ACC112 (cell line): ENCODE data around the gene PCGF1.
A peak's percentile ranks its signal among the peaks of the same experiment; 100 is the strongest.

ENCODE experiments used
- H2AFZ ChIP-seq: fragments of 200-600 bp; sonication (generic); one replicate; pipeline ENCODE4 v1.6.0; 2017; ENCODE audit warnings: antibody characterized with exemption, low read length; ENCODE audit not compliant: unreplicated experiment
- H3K27ac ChIP-seq: fragments of 200-600 bp; sonication (generic); 2 replicates; pipeline ENCODE4 v1.5.1; 2014; ENCODE audit warnings: low read depth, mild to moderate bottlenecking, antibody characterized with exemption, low read length, moderate library complexity
- H3K27me3 ChIP-seq: fragments of 200-600 bp; sonication (generic); 2 replicates; pipeline ENCODE4 v1.6.1; 2014; ENCODE audit warnings: mild to moderate bottlenecking, antibody characterized with exemption, low read length, moderate library complexity, mixed read lengths; ENCODE audit not compliant: insufficient read depth
- H3K36me3 ChIP-seq: fragments of 200-600 bp; sonication (generic); 2 replicates; pipeline ENCODE4 v1.6.1; 2016; ENCODE audit warnings: mild to moderate bottlenecking, antibody characterized with exemption, low read length, moderate library complexity, mixed read lengths; ENCODE audit not compliant: insufficient read depth
- H3K4me1 ChIP-seq: fragments of 200-600 bp; sonication (generic); one replicate; pipeline ENCODE4 v1.6.1; 2016; ENCODE audit warnings: low read length, mixed read lengths; ENCODE audit not compliant: insufficient read depth, unreplicated experiment, control insufficient read depth
- H3K4me3 ChIP-seq: fragments of 200-600 bp; sonication (generic); 2 replicates; pipeline ENCODE4 v1.5.1; 2014; ENCODE audit warnings: mild to moderate bottlenecking, low read depth, low read length
- H3K79me2 ChIP-seq: fragments of 200-600 bp; sonication (generic); one replicate; pipeline ENCODE4 v1.6.0; 2016; ENCODE audit warnings: low read length; ENCODE audit not compliant: control insufficient read depth, unreplicated experiment, insufficient read depth

Gene PCGF1

DNA sequence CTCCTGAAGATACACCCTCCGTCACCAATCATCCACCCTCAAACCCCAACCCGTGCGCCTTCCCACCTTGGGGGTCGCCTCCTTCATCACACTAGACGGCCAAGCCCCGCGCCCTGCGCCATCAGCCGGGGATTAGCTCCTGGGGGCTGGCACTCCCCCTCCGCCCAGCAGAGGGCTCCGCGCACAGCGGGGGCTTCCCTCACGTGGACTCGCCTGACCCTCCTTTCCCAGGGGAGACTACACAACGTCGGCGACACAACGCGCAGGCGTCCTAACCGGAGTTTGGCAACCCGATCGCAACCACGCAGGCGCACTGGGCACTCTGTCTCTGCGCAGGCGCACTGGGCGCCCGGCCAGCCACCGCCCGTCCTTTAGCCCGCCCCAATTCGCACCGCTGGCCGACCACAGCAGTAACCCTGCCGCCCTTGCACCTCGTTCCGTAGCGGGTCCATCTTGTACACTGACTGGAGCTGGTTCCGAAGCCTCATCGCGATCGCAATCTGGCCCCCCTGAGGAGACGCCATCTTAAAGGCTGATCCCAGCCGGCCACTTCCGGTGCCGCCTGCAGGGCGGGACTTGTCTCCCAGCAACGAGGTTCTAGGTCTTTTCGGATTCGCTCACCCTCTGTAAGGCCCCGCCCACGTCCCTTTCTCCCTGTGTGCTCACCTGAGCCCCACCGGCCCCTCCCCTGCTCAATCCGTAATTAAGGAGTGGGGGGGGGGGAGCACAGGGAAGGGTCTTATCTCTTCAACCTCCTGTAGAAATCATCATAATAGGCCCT lies at the start of gene PCGF1:
Gene PCGF1 (minus strand): TSS at position 551 of the 781 bp plus-strand sequence. CDS start 27 bp downstream, at position 524.
- H3K4me3 ChIP-seq, result peak within 1 kb of the TSS; percentile 84
- peaks cover 34% of the 10 kb centered on the region for H3K4me1 ChIP-seq
- peaks cover 8% of the 10 kb centered on the region for H3K27me3 ChIP-seq
- H2AFZ ChIP-seq, result peak within 1 kb of the TSS; percentile 84
- peak within 1 kb of the TSS; percentile 97 for H3K27ac ChIP-seq
- no peaks in the 10 kb centered on the region for H3K36me3 ChIP-seq
- H3K79me2 ChIP-seq, result peaks cover 30% of the 10 kb centered on the region

- peaks cover 39% of the 10 kb centered on the region for H3K4me1 ChIP-seq
- no peaks in the 10 kb centered on the region for H3K27me3 ChIP-seq
- 0 out of 2 replicates have a peak overlapping the region, but pooled peaks have one; percentile 13 for H3K4me3 ChIP-seq
- no peak overlapping the region for H2AFZ ChIP-seq
- peaks cover 46% of the 10 kb centered on the region for H3K79me2 ChIP-seq
- H3K27ac ChIP-seq, result no peak overlapping the region
- H3K36me3 ChIP-seq, result peaks cover 4% of the 10 kb centered on the region; the same call in 1 of the 2 replicates
Measured at GRCh38 chr2:74556831-74557370, 49.4 kb upstream of the PCGF1 start.

DNA sequence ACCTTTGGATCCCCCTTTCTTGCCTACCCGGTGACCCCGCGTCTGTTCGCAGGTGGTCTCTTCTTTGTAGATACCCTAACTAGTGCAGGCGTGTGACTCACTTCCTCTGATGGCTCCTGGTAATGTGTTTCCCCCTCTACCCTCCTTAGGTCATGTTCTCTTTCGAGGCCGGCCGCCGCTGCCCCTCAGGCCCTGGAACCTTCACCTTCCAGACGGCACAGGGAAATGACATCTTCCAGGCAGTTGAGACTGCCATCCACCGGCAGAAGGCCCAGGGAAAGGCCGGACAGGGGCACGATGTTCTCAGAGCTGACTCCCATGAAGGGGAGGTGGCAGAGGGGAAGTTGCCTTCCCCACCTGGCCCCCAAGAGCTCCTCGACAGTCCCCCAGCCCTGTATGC lies 48.7 kb upstream of the PCGF1 start:
- Histone ChIP-seq H3K27me3 (no peaks in the 10 kb centered on the region), H3K4me1 (peaks cover 46% of the 10 kb centered on the region), H3K36me3 (peaks cover 7% of the 10 kb centered on the region; the same call in 1 of the 2 replicates), H3K4me3 (peak overlapping the region; percentile 97), H2AFZ (no peak overlapping the region), H3K27ac (no peak overlapping the region), H3K79me2 (peaks cover 53% of the 10 kb centered on the region)

- Histone ChIP-seq H3K4me3 (peak overlapping the region; percentile 97), H3K27ac (peak overlapping the region; percentile 89; the same call in 1 of the 2 replicates), H2AFZ (no peak overlapping the region), H3K4me1 (peaks cover 49% of the 10 kb centered on the region), H3K36me3 (peaks cover 7% of the 10 kb centered on the region; the same call in 1 of the 2 replicates), H3K27me3 (no peaks in the 10 kb centered on the region), H3K79me2 (peaks cover 58% of the 10 kb centered on the region)
Measured at GRCh38 chr2:74555610-74556103, 48.2 kb upstream of the PCGF1 start.

DNA sequence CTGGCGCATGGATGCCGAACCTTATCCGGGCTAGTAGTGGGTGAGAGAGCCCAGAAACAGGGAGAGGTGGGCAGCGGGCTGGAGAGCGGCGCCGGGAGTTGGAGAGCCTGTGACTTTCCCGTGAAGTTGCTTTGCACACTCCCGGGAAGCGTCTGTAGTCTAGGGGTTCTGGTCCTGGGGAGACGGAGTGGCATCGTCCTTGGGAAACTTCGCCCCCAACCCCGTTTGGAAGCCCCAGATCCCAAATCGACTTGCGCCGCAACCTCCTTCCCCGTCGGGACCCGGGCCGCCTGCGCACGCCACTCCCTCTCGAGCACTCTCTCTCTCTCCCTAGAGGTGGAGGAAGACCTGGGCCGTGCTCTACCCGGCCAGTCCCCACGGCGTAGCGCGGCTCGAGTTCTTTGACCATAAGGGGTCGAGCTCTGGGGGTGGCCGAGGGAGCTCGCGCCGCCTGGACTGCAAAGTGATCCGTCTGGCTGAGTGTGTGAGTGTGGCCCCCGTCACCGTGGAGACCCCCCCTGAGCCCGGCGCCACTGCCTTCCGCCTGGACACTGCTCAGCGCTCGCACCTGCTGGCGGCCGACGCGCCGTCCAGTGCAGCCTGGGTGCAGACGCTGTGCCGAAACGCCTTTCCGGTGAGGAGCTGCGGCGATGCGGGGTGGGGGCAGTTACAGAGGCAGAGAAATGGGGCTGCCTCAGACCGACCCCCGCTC lies 47.5 kb upstream of the PCGF1 start:
- H3K27me3 ChIP-seq, result no peaks in the 10 kb centered on the region
- peaks cover 65% of the 10 kb centered on the region for H3K79me2 ChIP-seq
- peaks cover 9% of the 10 kb centered on the region; the same call in 1 of the 2 replicates for H3K36me3 ChIP-seq
- peak overlapping the region; percentile 49 for H2AFZ ChIP-seq
- H3K4me3 ChIP-seq, result peak overlapping the region; percentile 97
- H3K27ac ChIP-seq, result peak overlapping the region; percentile 89
- H3K4me1 ChIP-seq, result peaks cover 51% of the 10 kb centered on the region

DNA sequence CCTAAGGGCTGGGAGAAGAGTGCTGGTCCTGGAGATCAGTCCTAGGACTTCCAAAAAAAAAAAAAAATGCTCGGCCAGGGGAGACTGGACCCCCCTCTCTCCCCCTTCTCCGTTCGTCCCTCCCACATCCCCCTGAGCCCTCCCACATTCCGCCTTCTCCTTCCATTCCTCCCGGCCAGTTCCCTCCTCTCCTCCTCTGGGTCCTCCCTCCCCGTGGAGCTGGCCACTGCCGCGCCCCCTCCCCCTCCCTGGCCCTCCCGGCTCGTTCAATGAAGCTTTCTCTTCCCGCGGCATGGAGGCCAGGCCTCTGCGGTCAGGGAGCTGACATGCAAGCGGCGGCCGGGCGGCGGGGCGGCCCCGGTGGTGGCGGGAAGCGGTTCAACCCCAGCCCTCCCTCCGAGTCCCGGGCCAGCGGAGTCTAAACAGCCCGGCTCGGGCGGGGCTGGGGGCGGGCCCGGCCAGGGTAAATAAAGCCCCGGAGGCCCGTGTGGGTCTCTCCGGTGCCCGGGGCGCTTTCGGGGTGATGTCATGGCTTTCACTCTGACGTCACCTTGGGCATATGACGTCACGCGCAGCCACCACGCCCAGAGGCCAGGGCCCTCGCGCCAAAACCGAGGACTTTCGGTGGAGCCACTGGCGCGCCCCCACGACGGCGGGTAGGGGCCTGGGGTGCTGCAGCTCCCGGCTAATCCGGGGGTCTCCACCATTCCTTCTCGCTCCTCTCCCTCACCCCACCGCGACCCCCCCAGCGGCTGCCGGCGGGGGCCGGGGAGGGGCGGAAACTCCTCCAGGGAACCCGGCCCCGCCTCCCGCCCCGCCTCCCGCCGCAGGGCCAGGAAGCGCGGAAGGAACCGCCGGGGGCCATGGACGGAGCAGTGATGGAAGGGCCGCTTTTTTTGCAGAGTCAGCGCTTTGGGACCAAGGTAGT lies 46.7 kb upstream of the PCGF1 start, which contains the start of the genes DOK1 and LOXL3:
Gene DOK1 (plus strand): TSS at position 829 of the 928 bp plus-strand sequence. CDS start 35 bp downstream, at position 864.
Gene LOXL3 (minus strand): TSS at position 51 of the 928 bp plus-strand sequence. CDS start 1,308 bp downstream, outside the sequence.
- H3K27ac ChIP-seq, result peak within 1 kb of the TSS; percentile 89

GRCh38 chr2:74552914-74553811 lies 45.7 kb upstream of the PCGF1 start:
- H3K4me1 ChIP-seq, result peaks cover 56% of the 10 kb centered on the region
- peak overlapping the region; percentile 53 for H2AFZ ChIP-seq
- H3K4me3 ChIP-seq, result peak overlapping the region; percentile 97
- H3K27me3 ChIP-seq, result no peaks in the 10 kb centered on the region
- peak overlapping the region; percentile 89 for H3K27ac ChIP-seq
- H3K36me3 ChIP-seq, result peaks cover 16% of the 10 kb centered on the region; the same call in 1 of the 2 replicates
- H3K79me2 ChIP-seq, result peaks cover 79% of the 10 kb centered on the region

More for the DNA sequence above, 46.7 kb upstream of the PCGF1 start, which contains the start of the genes DOK1 and LOXL3:
- Histone ChIP-seq H3K4me1 (peaks cover 56% of the 10 kb centered on the region), H2AFZ (peak within 1 kb of the TSS; percentile 63), H3K4me3 (peak within 1 kb of the TSS; percentile 97), H3K27me3 (no peaks in the 10 kb centered on the region), H3K79me2 (peaks cover 73% of the 10 kb centered on the region), H3K36me3 (peaks cover 15% of the 10 kb centered on the region; the same call in 1 of the 2 replicates)

DNA sequence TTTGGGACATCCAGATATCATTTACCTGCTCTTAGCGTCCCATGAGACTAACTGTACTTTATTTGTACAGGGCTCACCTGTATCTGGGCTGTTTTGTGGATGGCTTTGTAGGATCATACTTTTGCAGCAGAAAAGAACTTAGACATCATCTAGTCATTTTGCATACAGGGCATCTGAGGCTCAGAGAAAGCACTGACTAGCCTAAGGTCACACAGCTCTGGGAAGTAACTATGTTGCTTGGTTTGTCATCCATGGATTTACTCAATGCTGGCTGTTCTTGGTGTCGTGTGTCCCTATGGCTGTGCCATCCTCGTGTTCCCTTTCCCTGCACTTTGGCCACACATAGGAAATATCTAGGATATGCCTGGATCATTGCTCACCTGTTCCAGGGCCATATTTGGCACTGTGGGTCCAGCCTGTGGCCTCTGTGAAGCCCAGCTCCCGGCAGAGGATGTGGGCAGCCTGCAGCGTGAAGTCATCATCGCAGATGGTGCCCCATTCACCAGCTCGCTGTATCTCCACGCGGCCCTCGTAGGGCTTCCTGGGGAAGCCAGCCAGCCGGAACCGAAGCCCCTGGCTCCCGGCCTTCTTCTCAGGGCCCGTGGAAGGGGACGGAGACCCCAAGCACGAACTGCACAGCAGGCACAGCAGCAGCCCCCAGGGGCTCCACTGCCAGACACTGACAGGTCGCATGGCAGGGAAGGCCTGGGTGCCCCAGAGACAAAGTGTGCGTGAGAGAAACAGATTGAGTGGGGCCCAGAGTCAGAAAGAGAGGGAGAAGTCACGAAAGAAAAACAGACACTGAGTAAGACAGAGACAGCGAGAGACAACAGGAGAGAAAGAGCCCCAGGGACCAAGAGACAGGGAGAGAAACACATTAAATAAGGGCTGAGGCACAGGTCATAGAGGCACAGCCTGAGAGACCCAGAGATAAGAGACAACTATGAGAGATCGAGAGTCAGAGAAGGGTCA lies 44.7 kb upstream of the PCGF1 start:
- peak overlapping the region; percentile 89 for H3K27ac ChIP-seq
- peak overlapping the region; percentile 53 for H2AFZ ChIP-seq
- H3K4me1 ChIP-seq, result peaks cover 59% of the 10 kb centered on the region
- peak overlapping the region; percentile 97 for H3K4me3 ChIP-seq
- no peaks in the 10 kb centered on the region for H3K27me3 ChIP-seq
- H3K36me3 ChIP-seq, result peaks cover 18% of the 10 kb centered on the region
- H3K79me2 ChIP-seq, result peaks cover 81% of the 10 kb centered on the region
